ENCODE data around the gene TMEM214.
A peak's percentile ranks its signal among the peaks of the same experiment; 100 is the strongest.

Gene TMEM214

DNA sequence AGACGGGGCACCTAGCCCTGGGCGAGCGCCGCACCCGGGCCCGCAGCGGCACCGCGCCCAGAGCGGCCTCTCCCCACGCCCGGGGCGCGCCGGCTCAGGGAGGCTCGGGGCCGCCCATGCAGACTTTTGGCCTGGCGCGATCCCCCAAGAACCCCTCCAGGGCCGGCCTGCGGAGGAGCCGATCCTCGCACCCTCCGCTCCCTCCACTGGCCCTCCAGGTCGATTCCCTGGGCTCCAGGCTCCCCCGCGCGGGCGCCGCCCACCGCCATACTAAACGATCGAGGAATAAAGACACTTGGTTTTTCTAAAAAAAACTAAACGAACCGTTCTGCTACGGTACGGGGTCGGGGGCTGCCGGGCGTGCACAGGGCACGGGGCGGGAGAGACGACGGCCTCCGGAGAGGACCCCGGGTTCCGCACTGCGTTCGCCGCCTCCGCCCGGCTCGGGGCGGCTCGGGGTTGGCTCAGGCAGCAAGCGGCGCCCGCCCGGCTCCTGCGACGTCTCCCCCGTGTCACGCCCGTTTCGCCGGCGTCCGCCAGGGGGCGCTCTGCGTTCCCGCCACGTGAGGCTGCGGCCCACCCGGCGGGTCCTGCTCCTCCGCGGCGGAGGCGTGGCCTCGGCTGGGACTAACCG is 53.4 kb downstream of the TMEM214 start:
- peak; percentile 81 for DNase-seq

DNA sequence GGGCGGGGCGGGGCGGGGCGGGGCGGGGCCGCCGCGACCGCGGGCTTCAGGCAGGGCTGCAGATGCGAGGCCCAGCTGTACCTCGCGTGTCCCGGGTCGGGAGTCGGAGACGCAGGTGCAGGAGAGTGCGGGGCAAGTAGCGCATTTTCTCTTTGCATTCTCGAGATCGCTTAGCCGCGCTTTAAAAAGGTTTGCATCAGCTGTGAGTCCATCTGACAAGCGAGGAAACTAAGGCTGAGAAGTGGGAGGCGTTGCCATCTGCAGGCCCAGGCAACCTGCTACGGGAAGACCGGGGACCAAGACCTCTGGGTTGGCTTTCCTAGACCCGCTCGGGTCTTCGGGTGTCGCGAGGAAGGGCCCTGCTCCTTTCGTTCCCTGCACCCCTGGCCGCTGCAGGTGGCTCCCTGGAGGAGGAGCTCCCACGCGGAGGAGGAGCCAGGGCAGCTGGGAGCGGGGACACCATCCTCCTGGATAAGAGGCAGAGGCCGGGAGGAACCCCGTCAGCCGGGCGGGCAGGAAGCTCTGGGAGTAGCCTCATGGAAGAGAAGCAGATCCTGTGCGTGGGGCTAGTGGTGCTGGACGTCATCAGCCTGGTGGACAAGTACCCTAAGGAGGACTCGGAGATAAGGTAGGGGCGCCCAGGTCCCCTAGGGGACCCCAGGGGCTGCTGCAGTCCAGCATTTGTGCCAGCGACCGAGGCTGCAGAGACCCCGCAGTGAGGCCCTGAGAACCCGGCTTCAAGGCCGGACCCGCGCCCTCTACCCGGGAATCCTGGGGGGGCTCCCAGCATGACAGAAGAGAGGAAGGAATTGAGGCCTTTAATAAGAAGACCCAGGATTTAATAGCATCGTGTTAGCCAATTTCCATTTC is 54.2 kb downstream of the TMEM214 start, which contains the start of gene KHK:
TSS of gene KHK (plus strand) at position 49 of the 870 bp plus-strand sequence. CDS start at position 537, 488 bp downstream.
- no peak for DNase-seq

DNA sequence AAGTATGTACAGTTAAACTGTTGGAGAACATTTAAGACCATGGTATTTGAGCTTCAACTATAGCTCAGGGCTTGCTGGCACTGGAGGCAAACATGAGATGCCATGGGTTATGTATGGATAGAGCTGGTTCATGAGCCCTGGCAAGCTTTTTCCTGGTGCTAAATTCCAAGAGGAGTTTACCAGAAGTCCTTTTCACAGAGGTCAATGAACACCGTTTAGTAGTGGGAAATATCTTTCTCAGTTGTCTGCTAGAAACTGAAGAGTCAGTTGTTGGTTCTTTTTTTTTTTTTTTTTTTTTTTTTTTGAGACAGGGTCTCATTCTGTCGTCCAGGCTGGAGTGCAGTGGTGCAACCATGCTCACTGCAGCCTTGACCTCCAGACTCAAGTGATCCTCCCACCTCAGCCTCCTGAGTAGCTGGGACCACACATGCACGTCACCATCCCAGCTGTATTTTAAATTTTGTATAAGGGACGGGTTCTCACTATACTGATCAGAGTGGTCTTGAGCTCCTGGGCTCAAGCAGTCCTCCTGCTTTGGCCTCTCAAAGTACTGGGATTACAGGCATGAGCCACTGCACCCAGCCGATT is 55.2 kb downstream of the TMEM214 start:
- no peak for DNase-seq

DNA sequence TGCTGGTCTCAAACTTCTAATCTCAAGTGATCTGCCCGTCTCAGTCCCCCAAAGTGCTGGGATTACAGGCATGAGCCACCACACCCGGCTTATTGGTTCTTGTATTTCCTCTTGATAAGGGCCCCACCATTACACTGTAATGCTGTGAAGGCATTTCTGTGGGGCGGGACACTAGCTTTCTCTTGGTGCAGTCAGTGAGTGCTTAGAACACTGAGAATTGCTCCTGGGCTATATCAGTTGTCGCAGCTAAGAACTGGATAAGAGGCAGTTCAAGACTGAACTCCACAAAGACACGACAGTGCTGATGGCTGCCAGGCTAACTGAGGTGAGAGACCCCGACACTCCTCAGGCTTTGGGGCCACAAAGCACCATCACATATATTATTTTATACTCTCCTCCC is 55.9 kb downstream of the TMEM214 start:
- no peak for DNase-seq

DNA sequence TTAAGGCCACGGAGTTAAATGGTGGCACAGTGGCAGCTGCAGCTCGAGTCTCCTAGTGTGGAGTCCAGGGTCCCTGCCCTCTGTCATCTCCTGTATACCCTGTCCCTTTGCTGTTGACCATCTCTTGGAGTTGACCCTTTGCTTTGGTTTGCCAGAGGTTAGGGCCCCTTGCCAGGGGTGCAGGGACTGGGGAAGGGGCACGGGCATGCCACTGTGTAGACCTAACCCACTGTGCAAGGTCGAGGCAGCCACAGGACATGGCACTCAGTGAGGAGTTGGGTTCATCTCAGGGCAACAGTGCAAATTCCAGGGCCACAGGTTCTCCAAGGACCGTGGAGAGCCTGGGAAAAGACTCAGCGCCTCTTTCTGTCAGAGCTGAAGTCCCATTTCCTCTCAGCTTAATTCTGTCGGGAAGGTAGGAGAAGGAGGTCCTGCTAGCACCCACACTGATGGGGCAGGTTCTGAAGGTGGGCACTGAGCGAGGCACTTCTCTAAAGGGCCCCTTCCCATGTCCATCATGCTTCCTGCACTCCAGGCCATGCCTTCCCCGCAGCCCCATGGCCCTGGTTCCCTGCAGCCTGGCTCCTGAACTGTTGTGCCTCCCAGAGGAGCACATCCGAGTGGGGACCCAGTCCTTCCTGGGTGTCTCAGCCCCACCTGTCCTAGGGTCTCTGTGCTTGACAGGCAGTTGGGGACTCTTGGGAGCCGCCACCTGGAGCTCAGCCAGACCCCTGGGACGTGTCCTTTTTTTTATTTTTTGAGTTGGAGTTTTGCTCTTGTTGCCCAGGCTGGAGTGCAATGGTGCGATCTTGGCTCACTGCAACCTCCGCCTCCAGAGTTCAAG is 56.6 kb downstream of the TMEM214 start:
- no peak for DNase-seq

All from DMS 273 treated with DMSO at 0.1 percent for 48 hours (cell line).